HepG2 (cell line): ENCODE results near the gene SMPX. TPM values are rescaled to one million over a fixed set of nuclear protein-coding genes. Genes with fewer than 3 reads are reported as not detected.
"Not testable (repeated sequence)": the region's sequence is repeated elsewhere in the genome, so short reads cannot be mapped to it uniquely, and the experiment has no call there.

Experiments used
- ATAC-seq: fragments of 200-7000 bp; cut with Tn5 transposase; 3 replicates; pipeline ENCODE4 v1.9.1; 2020; ENCODE audit warnings: mild to moderate bottlenecking, moderate library complexity
- BruUV-seq: library from RNA; stranded (reverse); fragments of 400-500 nt; replicated peaks from 2 replicates; lab custom pipeline; 2021; lab: Mats Ljungman, UMichigan
- CTCF ChIA-PET: fragments of 300-600 bp; formaldehyde crosslinking; extraction: SDS; loops from one replicate; lab custom pipeline; 2021; ENCODE audit warnings: low total read pairs, inconsistent platforms, low intra/inter-chr PET ratio; lab: Yijun Ruan, JAX
- POLR2A ChIA-PET: fragments of 350-600 bp; sonication (Branson Sonifier 250); formaldehyde crosslinking; loops from one replicate; lab custom pipeline; 2020; ENCODE audit warnings: antibody characterized with exemption, inconsistent platforms; lab: Yijun Ruan, JAX
- DNase-seq: peaks from one replicate; pipeline ENCODE4 v3.0.0-alpha.2; 2015; ENCODE audit warnings: low spot score
- FAIRE-seq: peaks from 3 replicates; lab custom pipeline; 2011; peaks lifted over from hg19 to GRCh38; lab: Jason Lieb, UNC
- H2AFZ ChIP-seq: one replicate; pipeline ENCODE4 v1.6.1; 2011; ENCODE audit warnings: low read length, inconsistent platforms
- H3K27ac ChIP-seq: fragments of 300-600 bp; 3 replicates; pipeline ENCODE4 v1.8.0; 2011; ENCODE audit warnings: mixed run types, mild to moderate bottlenecking, mixed read lengths, low read length, inconsistent platforms; ENCODE audit not compliant: insufficient read depth; ENCODE audit errors: extremely low read length
- H3K27me3 ChIP-seq, 2 experiments: fragments of 200-600 bp in 1 of 2; 2 replicates in 1 of 2; 3 replicates in 1 of 2; pipeline versions ENCODE4 v1.6.0 to v1.8.0; 2011; ENCODE audit warnings: low read length in 2 of 2, mild to moderate bottlenecking in 2 of 2, moderate library complexity in 2 of 2, inconsistent platforms in 1 of 2; ENCODE audit not compliant: insufficient read depth in 2 of 2, control insufficient read depth in 1 of 2
- H3K36me3 ChIP-seq, 2 experiments: fragments of 200-600 bp in 1 of 2; replicated peaks in 1 of 2; 2 replicates in 1 of 2; 3 replicates in 1 of 2; pipeline versions ENCODE4 v1.5.1 to v1.8.0; 2011; ENCODE audit warnings: low read length in 2 of 2, inconsistent platforms in 1 of 2; ENCODE audit not compliant: insufficient read depth in 2 of 2, control insufficient read depth in 1 of 2
- H3K4me1 ChIP-seq: 2 replicates; pipeline ENCODE4 v1.5.1; 2012; ENCODE audit warnings: low read length, inconsistent platforms; ENCODE audit not compliant: insufficient read depth
- H3K4me2 ChIP-seq: 2 replicates; pipeline ENCODE4 v1.6.0; 2011; ENCODE audit warnings: low read depth, low read length, inconsistent platforms
- H3K4me3 ChIP-seq, 3 experiments: fragments of 200-600 bp in 1 of 3; sonication (generic), shearing (Covaris generic) in 1 of 3; replicated peaks in 1 of 3; 2 replicates each; pipeline ENCODE4 v1.5.1; 2011 to 2016; ENCODE audit warnings: low read length in 3 of 3, inconsistent platforms in 2 of 3, low read depth in 2 of 3, mild to moderate bottlenecking in 2 of 3, control low read depth in 1 of 3, mixed read lengths in 1 of 3; ENCODE audit not compliant: insufficient read depth in 1 of 3
- H3K79me2 ChIP-seq: one replicate; pipeline ENCODE4 v1.6.1; 2011; ENCODE audit warnings: low read length, inconsistent platforms; ENCODE audit not compliant: insufficient read depth
- H3K9ac ChIP-seq: 2 replicates; pipeline ENCODE4 v1.6.0; 2011; ENCODE audit warnings: mild to moderate bottlenecking, low read depth, low read length, inconsistent platforms; ENCODE audit not compliant: insufficient read depth
- H3K9me3 ChIP-seq: 2 replicates; pipeline ENCODE4 v1.5.1; 2012; ENCODE audit warnings: mild to moderate bottlenecking, low read length
- H4K20me1 ChIP-seq: 2 replicates; pipeline ENCODE4 v1.6.0; 2011; ENCODE audit warnings: inconsistent platforms, mild to moderate bottlenecking, low read length, moderate library complexity; ENCODE audit not compliant: insufficient read depth
- WGBS: methylation state at CpG from one replicate; pipeline ENCODE4 v1.1.6; 2017; ENCODE audit warnings: low lambda C conversion rate; 5-methylcytosine and 5-hydroxymethylcytosine counted together
- in situ Hi-C: cut with HindIII; loops from 2 replicates; pipeline ENCODE4 v1.10.0; 2017; ENCODE audit warnings: low pct_unique_long_range_greater_than_20kb; ENCODE audit not compliant: extremely low pct_ligation_motif_present
- intact Hi-C: fragments of 100-400 bp; cut with micrococcal nuclease; formaldehyde crosslinking; loops from one replicate; pipeline ENCODE4 v1.10.0; 2022; ENCODE audit not compliant: unreplicated experiment
- polyA plus RNA-seq, 8 experiments: library from polyadenylated mRNA; depleted of rRNA in 3 of 8; stranded (reverse) in 7 of 8; unstranded in 1 of 8; fragments of >200 nt; fragmentation: Illumina TruSeq in 4 of 8; extraction: Trizol in 4 of 8; gene quantifications; 2 replicates each; pipeline versions ENCODE4 v1.2.1 to v1.2.3, GENCODE V29; 2011 to 2016; ENCODE audit warnings: low read depth in 4 of 8, missing spikeins in 1 of 8, mixed read lengths in 1 of 8; ENCODE audit not compliant: insufficient read depth in 1 of 8
- total RNA-seq, 5 experiments: library from RNA; depleted of rRNA; stranded (reverse); fragments of >200 nt; fragmentation: Illumina TruSeq; extraction: Trizol; gene quantifications; 2 replicates each; pipeline ENCODE4 v1.2.3, GENCODE V29; 2016; ENCODE audit warnings: low read depth in 1 of 5

The SMPX gene
- total and polyA plus RNA-seq, 2 of the 13 experiments (the other 11 are each of a cell fraction or from before 2014, with no cell fraction given), result 0.95 to 1.8 TPM

GRCh38 chrX:21775128-21775527 is 17.2 kb upstream of the SMPX start:
- ATAC-seq, H3K9ac ChIP-seq, H2AFZ ChIP-seq, intact Hi-C loops, FAIRE-seq, H3K4me1 ChIP-seq, DNase-seq, H3K9me3 ChIP-seq, H3K79me2 ChIP-seq, H3K36me3 ChIP-seq, H4K20me1 ChIP-seq, H3K27me3 ChIP-seq, H3K4me2 ChIP-seq, in situ Hi-C loops, POLR2A ChIA-PET, BruUV-seq, H3K27ac ChIP-seq, H3K4me3 ChIP-seq, CTCF ChIA-PET: not testable (repeated sequence)

GRCh38 chrX:21773036-21773435 is 15.1 kb upstream of the SMPX start:
- H2AFZ ChIP-seq, H3K4me2 ChIP-seq, H3K79me2 ChIP-seq, BruUV-seq, H3K4me3 ChIP-seq, H3K27ac ChIP-seq, POLR2A ChIA-PET, H3K27me3 ChIP-seq, intact Hi-C loops, H3K9me3 ChIP-seq, H3K9ac ChIP-seq, H3K36me3 ChIP-seq, H4K20me1 ChIP-seq, FAIRE-seq, DNase-seq, CTCF ChIA-PET, ATAC-seq, in situ Hi-C loops: not testable (repeated sequence)
- H3K4me1 ChIP-seq, result peaks cover 12% of the 10 kb centered on the region
- WGBS, result 40% methylated on average over 2 of the region's 2 CpGs
